ENCODE data around the gene TRIM14. TPM values are rescaled to one million over a fixed set of nuclear protein-coding genes. Genes with fewer than 3 reads are reported as not detected.
A peak's percentile ranks its signal among the peaks of the same experiment; 100 is the strongest.

TRIM14 gene
- total and polyA plus RNA-seq, 2 of the 13 experiments (the other 11 are each of a cell fraction or from before 2014, with no cell fraction given): 9.2 to 13.0 TPM

- TF ChIP-seq AHDC1 (CRISPR knock-in tag; IDR thresholded peaks at IDR 0.05; ENCODE audit: borderline replicate concordance) (no peak; the same call in 1 of the 2 replicates), HIC2 (CRISPR knock-in tag; IDR thresholded peaks at IDR 0.05; ENCODE audit: low read depth) (no peak; the same call in none of the 2 replicates), SMYD3 (CRISPR knock-in tag; IDR thresholded peaks at IDR 0.05) (no peak; the same call in 1 of the 2 replicates), MYNN (CRISPR knock-in tag; IDR thresholded peaks at IDR 0.05; ENCODE audit: low read depth) (no peak), ZNF704 (CRISPR knock-in tag; IDR thresholded peaks at IDR 0.05; ENCODE audit: borderline replicate concordance) (0 out of 2 replicates have a peak, but pooled peaks have one; percentile 64), ZBTB43 (CRISPR knock-in tag; conservative IDR thresholded peaks at IDR 0.05) (peak; percentile 53; the same call in 1 of the 2 replicates), REL (CRISPR knock-in tag; conservative IDR thresholded peaks at IDR 0.05) (no peak)
Observed at GRCh38 chr9:98056269-98057137, 62.5 kb downstream of the TRIM14 start, which contains the start of gene NANS (continued).

Measured in HepG2 (cell line).